Stimulated activated CD4-positive, alpha-beta T cell treated with anti-CD3 and anti-CD28 coated beads, Interleukin-15, amount 100 ng/mL, for 24 hours (primary cell): Measurements from ENCODE around the gene NAT14.
"Not testable (repeated sequence)": the region's sequence is repeated elsewhere in the genome, so short reads cannot be mapped to it uniquely, and the experiment has no call there.

Source experiments
- DNase-seq: peaks from one replicate; pipeline ENCODE4 v3.0.0-alpha.2; 2020

The NAT14 gene

GRCh38 chr19:55484593-55485438, at the start of gene NAT14:
TSS of gene NAT14 (plus strand) at chr19:55485188. CDS start at chr19:55485709, 521 bp downstream.
- DNase-seq, result peak; percentile 76

- no peak for DNase-seq
Measured at GRCh38 chr19:55436847-55437246, 48.1 kb upstream of the NAT14 start.

- peak; percentile 37 for DNase-seq
Measured at GRCh38 chr19:55437410-55437809, 47.6 kb upstream of the NAT14 start.

- DNase-seq, result no peak
Measured at GRCh38 chr19:55439052-55439451, 45.9 kb upstream of the NAT14 start.

GRCh38 chr19:55440411-55441105, 44.4 kb upstream of the NAT14 start:
- DNase-seq, result peak; percentile 36

GRCh38 chr19:55441319-55441691, 43.7 kb upstream of the NAT14 start:
- no peak for DNase-seq

GRCh38 chr19:55441692-55442321, 43.2 kb upstream of the NAT14 start:
- peak; percentile 46 for DNase-seq

- no peak for DNase-seq
Measured at GRCh38 chr19:55442372-55442961, 42.5 kb upstream of the NAT14 start.

- DNase-seq, result no peak
Measured at GRCh38 chr19:55443045-55443823, 41.8 kb upstream of the NAT14 start, which contains the start of gene SHISA7. TSS of gene SHISA7 (minus strand) at chr19:55443300. CDS start at chr19:55442863, 437 bp downstream.

- no peak for DNase-seq
Measured at GRCh38 chr19:55443824-55444480, 41.0 kb upstream of the NAT14 start.

GRCh38 chr19:55444646-55445045, 40.3 kb upstream of the NAT14 start:
- DNase-seq, result no peak

GRCh38 chr19:55446060-55446459, 38.9 kb upstream of the NAT14 start:
- no peak for DNase-seq

GRCh38 chr19:55447421-55448174, 37.4 kb upstream of the NAT14 start:
- no peak for DNase-seq

- DNase-seq, result not testable (repeated sequence)
Measured at GRCh38 chr19:55448175-55448490, 36.9 kb upstream of the NAT14 start.

GRCh38 chr19:55449469-55449868, 35.5 kb upstream of the NAT14 start:
- no peak for DNase-seq

- DNase-seq, result peak; percentile 34
Measured at GRCh38 chr19:55451163-55451964, 33.6 kb upstream of the NAT14 start.

- DNase-seq, result peak; percentile 28
Measured at GRCh38 chr19:55451965-55452748, 32.8 kb upstream of the NAT14 start.

GRCh38 chr19:55452749-55453346, 32.1 kb upstream of the NAT14 start:
- DNase-seq, result peak; percentile 63
